ENCODE data around the gene OR2L8.

DNA sequence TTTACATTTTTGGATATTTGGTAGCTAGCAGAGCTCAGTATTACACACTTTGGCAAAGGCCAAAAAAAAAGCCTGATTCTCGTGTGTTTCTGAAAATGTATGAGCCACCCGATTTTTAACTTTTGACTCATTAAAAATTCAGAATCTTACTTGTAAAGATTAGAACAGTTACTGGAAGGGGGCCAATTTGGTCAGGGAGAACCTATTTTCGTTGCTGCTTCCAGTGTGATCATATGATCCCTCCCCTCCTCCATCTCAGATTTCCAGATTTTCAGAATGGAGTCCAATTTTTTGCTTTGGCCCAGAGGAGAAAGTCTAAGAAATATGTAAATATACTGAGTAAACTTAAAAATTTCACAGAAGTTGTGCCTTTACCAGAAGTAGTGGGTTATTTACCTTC, 13.1 kb downstream of the OR2L8 start:
- TF ChIP-seq CTCF (conservative IDR thresholded peaks at IDR 0.05; ENCODE audit: low read depth, low read length) (no peak), POLR2A (IDR thresholded peaks at IDR 0.05; ENCODE audit: low read depth, low read length) (no peak), MXI1 (IDR thresholded peaks at IDR 0.05; ENCODE audit: borderline replicate concordance, low read depth, low read length) (no peak), CEBPB (IDR thresholded peaks at IDR 0.05; ENCODE audit: low read depth, low read length) (no peak), SMC3 (IDR thresholded peaks at IDR 0.05; ENCODE audit: low read depth, low read length) (no peak), MAFK (IDR thresholded peaks at IDR 0.05; ENCODE audit: low read depth, low read length) (no peak), FOS (IDR thresholded peaks at IDR 0.05; ENCODE audit: low read depth, low read length) (no peak), USF2 (IDR thresholded peaks at IDR 0.05; ENCODE audit: low read depth, low read length) (no peak), BHLHE40 (IDR thresholded peaks at IDR 0.05; ENCODE audit: low read depth, low read length) (no peak), RAD21 (IDR thresholded peaks at IDR 0.05; ENCODE audit: low read length) (no peak), MAZ (IDR thresholded peaks at IDR 0.05; ENCODE audit: borderline replicate concordance, low read depth, low read length) (no peak), RCOR1 (IDR thresholded peaks at IDR 0.05; ENCODE audit: insufficient replicate concordance, low read length) (no peak), RFX5 (IDR thresholded peaks at IDR 0.05; ENCODE audit: low read depth, low read length) (no peak)

Data from IMR-90 (cell line).